Measurements from ENCODE around the gene CCDC38.
"Not testable (repeated sequence)": the region's sequence is repeated elsewhere in the genome, so short reads cannot be mapped to it uniquely, and the experiment has no call there.

Gene CCDC38

DNA sequence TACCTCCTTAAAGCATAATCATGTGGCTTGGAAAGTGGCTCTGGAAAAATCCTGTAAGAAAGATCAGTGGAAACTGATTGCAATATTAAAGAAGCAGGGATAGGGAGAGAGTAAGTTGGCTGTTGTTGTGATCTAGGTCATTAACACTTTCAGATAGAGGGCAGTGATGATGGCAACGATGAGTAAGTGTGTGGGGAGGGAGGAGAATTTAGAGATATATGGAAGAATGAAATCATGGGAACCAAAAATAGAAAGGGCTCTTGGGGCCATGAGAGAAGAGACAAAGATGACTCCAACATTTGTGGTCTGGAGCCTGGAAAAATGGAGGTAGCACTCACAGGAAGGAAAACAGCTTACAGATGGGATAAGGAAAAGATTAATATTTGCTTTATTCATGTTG, 60.3 kb downstream of the CCDC38 start:
- DNase-seq (ENCODE audit: low read depth), result no peak

DNA sequence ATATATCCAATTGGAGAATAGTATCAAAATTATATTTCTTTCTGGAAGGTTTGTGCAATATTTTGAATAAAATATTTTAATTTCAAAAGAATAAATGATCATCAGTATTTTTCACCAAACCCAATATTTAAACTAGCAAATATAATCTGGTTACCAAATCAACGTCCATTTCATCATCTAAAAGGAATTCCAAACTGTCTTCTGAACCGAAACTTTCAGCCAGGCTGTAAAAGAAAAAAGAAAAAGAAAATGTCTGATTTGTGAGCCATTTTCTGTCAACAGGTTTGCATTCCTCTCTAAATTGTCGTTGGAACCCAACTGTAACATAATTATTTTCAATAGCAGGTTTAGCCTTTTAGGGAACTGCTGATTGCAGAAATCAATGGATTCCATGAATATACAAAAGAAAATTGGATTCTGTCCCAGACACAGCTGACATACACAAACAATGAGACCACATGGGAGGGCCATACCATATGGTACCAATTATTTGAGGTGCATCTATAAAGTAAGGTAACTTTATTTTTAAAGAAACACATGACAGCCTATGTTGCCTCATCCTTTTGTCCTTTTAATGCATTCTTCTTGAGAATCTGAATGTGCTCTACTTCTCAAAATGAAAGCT, 61.0 kb downstream of the CCDC38 start:
- no peak for DNase-seq (ENCODE audit: low read depth)

DNA sequence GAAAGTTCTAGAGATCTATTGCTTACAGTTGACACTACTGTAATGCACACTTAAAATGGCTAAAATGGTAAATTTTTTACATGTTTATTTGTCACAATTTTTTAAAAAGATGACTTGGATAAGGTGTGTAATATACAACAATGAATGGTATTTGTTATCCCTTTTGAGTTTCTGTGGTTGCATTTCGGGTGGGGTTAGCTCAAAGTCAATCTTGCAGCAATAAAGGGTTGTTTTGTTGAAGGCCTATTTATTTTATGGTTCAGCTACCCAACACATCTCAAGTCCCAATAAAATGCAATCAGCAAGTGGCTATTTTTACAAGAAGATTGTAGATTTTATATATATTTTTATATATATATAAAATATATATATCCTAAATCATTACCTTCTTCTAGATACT, 61.5 kb downstream of the CCDC38 start:
- DNase-seq (ENCODE audit: low read depth), result no peak

DNA sequence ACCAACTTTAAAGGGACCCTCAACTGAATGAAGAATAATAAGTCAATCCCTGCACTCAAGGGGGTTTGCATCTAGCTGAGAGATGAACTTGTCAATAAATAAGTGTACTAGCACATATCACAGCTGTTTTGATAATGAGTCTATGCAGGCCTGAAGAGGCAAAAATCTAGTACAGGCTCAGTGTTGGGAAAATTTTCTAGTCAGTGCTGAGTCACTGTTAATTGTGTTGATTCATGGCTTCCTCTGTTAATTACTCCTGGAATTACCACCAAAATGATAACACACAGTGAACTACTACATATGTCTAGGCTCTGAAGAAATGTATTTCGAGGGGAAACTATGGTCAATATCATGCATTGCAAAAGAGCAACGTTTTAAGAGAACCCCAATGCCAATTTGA, 64.8 kb downstream of the CCDC38 start:
- no peak for DNase-seq (ENCODE audit: low read depth)

DNA sequence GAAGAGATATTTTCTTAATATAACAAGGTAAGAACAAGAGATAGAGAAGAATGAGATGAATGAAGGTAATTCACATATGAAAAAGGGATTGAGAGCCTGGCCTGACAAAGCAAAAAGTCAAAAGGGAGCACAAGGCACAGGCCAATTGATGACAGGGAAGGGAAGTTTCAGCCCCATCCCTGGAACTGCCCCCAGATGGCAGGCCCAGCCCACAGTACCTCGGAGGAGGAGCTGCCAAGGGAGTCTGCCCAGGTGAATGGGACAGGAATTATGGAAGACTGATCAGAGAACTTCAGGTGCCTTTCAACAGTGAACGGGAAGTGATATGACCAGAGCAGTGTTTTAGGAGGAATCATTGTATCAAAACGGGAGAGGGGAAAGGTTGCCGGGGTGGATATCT, 68.0 kb downstream of the CCDC38 start:
- no peak for DNase-seq (ENCODE audit: low read depth)

DNA sequence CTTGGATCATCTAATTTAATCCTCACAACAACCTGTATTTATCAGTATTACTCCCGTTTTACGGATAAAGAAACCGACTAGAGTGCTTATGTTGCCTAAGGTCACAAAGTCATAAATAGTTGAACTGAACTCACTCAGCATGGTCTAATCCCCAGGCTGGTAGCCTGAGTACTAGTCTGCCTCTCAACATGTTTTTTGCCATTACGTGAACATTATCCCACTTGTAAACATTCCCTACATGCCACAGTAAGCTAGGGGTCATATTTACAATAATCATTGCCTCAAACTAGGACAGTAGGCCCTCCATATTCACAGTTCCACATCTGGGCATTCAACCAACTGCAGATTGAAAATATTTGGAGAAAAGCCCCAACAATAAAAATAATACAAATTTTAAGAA, 71.5 kb downstream of the CCDC38 start:
- no peak for DNase-seq (ENCODE audit: low read depth)

DNA sequence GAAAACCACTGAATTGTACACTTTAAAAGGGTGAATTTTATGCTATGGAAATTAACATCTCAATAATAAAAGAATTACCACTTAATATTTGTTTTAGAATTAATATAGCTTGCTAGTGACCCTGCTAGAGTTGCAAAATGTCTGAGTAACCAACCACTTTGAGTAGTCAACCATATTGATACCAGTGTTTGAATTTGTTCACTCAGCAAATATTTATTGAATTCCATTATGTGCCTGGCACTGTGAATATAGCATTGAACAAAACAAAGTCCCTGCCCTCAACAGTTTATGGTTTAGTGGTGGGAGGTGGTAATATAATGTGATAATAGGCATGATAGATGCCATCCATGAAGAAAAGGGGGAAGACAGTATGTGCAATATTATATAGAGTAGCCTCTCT, 79.1 kb downstream of the CCDC38 start:
- DNase-seq (ENCODE audit: low read depth), result no peak

DNA sequence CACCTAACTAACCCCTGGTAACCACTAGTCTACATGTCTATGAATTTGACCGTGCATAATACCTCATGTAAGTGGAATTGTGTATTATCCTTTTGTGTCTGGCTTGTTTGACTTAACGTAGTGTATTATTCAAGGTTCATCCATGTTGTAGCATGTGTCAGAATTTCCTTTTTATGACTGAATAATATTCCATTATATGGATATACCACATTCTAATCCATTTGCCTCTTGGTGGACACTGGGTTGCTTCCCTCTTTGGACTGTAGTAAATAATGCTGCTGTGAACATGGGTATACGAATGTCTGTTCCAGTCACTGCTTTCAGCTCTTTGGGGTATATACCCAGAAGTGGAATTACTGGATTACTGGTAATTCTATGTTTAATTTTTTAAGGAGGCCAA, 80.4 kb downstream of the CCDC38 start:
- no peak for DNase-seq (ENCODE audit: low read depth)

DNA sequence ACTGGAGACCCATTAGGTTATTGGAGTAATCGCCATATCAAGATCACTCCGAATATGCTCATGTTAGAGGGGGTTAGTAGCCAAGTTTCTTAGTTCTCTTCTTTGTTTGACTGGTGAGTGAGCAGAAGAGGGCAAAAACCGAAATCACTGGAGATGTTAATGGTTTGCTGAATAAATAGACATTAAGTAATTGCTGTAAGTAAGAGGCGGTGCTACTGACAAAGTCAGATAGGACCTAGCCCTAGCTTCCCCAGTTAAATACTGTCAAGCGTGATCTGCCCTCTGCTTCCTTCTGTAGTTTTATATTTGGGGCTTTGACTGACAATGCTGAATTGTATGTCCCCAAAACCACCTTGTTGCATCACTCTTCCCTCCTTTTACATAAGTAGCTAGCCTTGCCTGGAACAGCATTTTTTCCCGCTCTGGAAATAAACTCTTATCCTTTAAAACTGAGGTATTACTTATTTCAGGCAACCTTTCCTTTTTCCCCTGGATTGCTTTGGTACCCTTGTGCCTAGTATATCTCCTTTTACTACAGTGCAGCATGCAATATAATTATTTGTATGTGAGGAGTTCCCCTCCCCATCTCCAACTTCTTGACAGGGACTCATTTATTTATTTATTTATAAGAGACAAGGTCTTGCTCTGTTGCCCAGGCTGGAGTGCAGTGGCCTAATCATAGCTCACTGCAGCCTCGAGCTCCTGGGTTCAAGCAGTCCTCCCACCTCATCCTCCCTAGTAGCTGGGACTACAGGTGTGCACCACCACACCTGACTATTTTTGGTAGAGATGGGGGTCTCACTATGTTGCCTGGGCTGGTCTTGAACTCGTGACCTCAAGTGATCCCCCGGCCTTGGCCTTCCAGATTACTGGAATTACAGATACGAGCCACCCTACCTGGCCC, 82.2 kb downstream of the CCDC38 start:
- no peak for DNase-seq (ENCODE audit: low read depth)

DNA sequence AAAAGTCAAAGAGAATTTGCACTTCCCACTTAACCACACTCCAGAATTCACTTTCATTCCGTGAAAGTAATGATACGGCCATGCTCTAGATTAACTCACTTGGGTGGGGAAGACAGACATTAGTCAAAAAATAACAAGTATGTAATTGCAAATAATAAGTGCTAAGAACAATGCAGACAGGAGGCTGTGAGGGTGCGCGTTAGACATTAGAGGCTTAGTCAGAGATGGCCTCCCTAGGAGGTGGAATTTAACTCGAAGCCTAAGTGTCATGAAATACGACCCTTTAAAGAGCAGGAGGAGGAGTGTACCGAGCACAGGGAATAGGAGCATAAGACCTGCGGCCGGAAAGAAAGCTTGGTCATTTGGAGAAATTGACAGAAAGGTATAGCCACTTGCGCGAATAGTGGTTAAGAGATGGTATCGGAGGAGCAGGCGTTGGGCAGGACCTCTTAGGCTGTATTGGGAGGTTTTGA, 83.0 kb downstream of the CCDC38 start:
- DNase-seq (ENCODE audit: low read depth), result no peak

DNA sequence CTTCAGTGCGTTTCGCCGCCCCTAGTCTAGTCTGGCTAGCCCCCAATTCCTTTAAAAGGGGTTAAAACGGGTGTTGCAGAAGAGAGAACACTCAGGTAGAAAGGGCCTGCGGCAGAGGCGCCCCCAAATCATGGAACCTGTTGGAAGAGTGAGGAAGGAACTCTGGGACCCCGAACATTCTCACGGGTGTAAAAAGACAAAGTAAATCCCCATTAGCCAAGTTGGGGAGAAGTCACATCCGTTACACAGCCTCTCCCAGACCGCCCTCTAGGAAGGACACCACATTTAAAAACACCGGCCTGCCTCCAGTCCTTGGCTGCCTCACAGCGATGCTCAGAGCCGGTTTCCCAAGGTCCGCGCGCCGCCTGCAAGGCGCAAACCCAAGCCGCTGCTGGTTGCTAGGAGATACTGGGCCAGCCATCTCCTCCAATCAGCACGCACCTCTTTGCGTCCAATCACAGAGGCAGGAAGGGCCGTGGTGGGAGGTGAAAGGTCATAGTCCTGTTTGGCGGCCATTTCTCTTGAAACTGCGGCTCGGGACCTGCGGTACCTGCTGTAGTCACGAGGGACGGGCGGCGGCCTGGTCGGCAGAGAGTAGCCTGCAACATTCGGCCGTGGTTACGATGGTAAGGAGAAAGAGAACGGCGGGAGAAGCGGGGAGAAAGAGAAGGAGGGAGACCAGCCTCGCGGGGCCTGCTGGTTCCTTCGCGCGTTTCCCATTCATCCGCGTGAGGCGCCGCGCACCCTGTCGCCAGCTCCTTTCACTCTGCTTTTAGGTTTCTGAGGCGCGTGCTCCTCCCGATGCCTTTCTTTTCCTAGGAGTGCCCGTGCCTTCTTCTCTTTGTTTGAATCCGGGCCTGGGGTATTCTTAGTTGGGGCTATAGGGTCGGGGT, 83.7 kb downstream of the CCDC38 start, which contains the start of gene SNRPF:
Gene SNRPF (plus strand): TSS at position 502 of the 893 bp plus-strand sequence. CDS start 122 bp downstream, at position 624.
- peak; percentile 83 for DNase-seq (ENCODE audit: low read depth)

DNA sequence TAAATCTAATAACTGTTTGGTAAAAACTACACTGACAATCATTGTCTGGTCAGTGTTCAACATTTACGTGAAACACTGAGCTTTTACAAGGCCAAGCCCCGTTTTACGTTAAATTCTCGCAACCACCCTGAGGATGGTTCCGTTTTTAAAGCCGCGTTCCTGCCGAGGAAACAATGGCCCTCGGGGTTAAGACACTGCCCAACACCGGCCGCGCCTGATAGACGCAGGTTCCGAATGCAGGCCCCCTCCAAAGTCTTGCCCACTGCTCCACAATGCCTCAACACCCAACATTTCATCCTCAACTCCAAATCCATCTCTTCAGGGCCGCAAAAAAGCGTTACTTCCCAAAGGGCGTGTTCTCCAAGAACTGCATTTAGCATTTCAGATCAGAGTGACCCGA, 84.6 kb downstream of the CCDC38 start:
- no peak for DNase-seq (ENCODE audit: low read depth)

DNA sequence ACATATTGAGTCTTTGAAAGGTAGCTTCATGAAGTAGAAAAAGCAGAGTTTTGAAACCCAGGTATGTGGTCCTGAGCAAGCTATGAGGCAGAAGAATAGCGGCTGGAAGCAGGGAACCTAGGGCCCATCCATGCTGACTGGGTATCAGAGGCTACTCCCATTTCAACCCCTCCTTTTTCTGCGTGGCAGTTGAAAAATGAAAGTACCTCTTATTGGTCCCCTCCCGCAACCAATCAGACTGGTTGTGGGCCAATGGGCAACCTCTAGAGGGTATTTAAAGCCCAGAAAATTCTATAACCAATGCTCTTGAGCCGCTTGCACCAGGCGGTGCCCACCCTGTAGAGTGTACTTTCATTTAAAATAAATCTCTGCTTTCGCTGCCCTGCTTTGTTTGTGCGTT, 85.3 kb downstream of the CCDC38 start:
- no peak for DNase-seq (ENCODE audit: low read depth)

DNA sequence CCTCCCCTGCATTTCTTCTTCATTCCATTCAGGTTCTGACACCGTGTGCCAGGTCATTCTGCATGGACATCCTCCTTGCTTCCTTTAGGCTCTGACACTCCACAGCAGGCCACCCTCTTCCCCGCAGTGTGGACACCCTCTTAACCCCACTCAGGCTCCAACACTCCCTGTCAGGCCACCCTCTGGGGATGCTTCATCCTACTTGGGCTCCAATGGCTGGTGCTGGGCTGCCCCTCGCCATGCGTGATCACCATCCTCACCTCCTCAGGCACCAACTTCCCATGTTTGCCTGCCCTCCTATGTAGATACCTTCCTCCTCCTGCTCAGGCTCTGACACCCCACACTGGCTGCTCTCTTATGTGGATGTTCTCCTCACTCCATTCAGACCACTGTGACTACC, 90.3 kb downstream of the CCDC38 start:
- no peak for DNase-seq (ENCODE audit: low read depth)

DNA sequence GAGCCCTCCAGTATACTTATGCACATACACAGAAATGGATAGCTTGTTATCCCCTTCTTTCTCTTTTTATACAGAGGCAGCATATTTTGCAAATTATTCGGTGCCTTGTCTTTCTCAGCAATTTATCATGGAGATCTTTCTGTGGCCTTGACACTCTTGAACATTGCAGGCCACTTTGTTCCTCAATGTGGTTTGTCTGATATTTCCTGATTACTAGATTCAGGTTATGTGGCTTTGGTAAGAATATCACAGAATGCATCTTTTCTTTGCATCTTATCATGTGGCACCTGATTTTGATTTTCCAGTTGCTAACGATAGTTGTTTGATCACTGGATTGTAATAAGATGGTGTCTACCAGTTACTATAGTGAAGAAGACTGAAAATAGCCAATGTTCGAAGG, 90.8 kb downstream of the CCDC38 start:
- DNase-seq (ENCODE audit: low read depth), result no peak

DNA sequence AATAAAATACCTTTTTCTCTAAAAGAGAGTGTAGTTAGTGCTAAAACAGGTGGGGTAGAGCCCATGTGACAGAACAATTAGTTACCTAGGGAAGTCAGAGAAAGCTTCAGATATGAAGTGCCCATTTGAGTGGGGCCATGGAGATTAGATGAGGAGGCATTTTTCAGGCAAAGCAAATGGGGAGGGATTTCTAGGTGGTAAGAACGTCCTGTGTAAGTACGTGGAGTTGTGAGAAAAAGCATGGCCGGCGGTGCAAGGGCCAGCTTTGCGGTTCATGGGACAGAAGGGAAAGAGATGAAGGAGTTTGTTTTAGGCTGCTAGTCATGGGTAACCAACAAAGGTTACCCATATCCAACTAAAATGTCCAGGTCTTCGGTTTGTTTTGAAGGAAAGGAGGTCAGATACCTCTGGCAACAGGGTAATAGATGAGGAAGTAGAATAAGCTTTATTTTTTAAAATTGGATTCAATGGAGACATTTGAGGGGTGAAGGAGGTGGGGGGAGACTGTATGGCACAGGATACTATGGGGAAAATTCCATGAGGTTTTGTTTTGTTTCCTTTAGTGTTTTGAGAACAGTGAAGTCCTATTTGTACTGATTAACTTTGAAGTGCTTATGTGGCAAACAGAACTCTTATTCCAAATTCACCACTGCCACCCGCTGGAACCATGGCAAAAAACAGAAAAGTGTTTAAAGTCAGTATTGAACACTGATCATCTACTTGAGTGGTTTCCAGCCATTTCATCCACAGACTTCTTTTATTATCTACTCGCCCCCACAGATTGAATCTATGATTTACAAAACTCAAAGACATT, 93.6 kb downstream of the CCDC38 start:
- no peak for DNase-seq (ENCODE audit: low read depth)

DNA sequence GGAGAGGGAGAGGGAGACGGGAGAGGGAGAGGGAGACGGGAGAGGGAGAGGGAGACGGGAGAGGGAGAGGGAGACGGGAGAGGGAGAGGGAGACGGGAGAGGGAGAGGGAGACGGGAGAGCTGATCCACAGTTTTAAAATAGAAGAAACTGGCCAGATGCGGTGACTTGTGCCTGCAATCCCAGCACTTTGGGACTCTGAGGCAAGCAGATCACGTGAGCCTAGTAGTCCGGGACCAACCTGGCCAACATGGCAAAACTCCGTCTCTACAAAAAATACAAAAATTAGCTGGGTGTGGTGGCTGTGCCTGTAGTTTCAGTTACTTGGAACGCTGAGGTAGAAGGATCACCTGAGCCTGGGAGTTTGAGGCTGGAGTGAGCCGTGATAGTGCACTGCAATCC, 100.0 kb downstream of the CCDC38 start:
- not testable (repeated sequence) for DNase-seq (ENCODE audit: low read depth)

DNA sequence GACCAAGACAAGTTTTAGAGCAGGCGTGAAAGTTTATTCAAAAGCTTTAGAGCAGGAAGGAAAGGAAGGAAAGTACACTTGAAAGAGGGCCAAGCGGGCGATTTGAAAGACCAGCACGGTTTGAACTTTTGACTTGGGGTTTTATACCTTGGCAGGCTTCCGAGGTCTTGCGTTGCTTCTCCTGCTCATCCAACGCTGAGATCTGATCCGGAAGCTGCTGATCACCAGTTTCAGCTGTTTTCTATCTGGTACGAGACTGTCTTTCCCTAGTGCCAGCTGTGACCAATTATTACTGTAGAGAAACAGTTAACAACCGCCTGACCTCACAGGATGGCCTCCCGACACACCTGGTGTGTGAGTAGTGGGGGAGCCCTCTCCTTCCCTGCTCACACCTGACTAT, 104.3 kb downstream of the CCDC38 start:
- DNase-seq (ENCODE audit: low read depth), result no peak

DNA sequence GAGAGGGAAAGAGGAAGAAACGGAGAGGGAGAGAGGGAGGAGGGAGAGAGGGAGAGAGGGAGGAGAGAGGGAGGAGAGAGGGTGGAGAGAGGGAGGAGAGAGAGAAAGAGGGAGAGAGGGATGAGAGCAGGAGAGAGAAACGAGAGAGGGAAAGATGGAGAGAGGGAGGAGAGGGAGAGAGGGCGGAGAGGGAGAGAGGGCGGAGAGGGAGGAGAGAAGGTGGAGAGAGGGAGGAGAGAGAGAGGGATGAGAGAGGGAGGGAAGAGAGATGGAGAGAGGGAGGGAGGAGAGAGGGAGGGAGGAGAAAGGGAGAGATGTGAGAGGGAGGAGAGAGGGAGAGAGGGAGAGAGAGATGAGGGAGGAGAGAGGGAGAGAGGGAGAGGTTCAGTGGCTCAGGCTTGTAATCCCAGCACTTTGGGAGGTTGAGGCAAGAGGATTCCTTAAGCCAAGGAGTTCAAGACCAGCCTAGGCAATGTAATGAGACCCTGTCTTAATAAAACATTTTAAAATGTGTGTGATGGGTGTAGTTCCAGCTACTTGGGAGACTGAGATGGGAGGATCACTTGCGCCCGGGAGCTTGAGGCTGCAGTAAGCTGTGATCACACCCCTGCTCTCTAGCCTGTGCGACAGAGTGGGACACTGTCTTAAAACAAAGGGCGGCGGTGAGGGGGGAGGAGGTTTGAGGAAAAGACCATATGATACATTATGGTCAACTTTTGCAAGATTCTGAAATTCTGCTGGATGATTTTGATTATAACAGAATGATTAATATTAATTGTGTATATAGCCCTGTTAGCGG, 105.0 kb downstream of the CCDC38 start:
- no peak for DNase-seq (ENCODE audit: low read depth)

DNA sequence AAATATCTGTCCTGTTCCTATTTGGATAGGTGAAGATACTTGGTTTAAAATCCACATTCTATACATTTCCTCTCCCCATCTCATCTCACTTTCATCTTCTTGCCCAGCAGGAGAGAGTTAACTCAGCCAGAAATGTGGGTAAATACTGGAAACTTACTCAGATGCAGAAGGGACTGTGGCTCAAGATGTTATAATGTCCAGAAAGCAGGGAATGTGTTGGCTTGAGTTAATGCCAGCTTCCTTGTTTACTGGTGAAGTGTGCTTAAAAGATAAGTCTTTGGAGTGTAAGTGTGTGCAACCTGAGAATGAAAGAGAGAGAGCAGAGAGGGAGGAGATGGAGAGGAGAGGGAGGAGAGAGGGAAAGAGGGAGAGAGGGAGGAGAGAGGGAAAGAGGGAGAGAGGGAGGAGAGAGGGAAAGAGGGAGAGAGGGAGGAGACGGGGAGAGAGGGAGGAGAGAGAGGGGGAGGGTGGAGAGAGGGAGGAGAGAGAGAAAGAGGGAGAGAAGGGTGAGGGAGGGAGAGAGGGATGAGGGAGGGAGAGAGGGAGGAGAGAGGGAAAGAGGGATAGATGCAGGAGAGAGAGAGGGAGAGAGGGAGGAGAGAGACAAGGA, 105.7 kb downstream of the CCDC38 start:
- DNase-seq (ENCODE audit: low read depth), result no peak

Measured in GM04503 (cell line).